ENCODE data around the gene CFAP119.

- no peak for TF ChIP-seq POLR2A (IDR thresholded peaks at IDR 0.05; ENCODE audit: low read depth, low read length)
- TF ChIP-seq POLR2AphosphoS5 (IDR thresholded peaks at IDR 0.05; ENCODE audit: low read depth, low read length): no peak
- TF ChIP-seq TAF1 (IDR thresholded peaks at IDR 0.05; ENCODE audit: low read depth, low read length): no peak
- no peak for TF ChIP-seq SPI1 (IDR thresholded peaks at IDR 0.05; ENCODE audit: low read depth, low read length)
- no peak for TF ChIP-seq PAX5 (IDR thresholded peaks at IDR 0.05; ENCODE audit: insufficient read depth, low read length, severe bottlenecking)
- no peak for TF ChIP-seq POU2F2 (IDR thresholded peaks at IDR 0.05; ENCODE audit: low read depth, low read length)
These were observed 3.1 kb upstream of the CFAP119 start for GRCh38 chr16:30764816-30765465.
